ENCODE results near the gene FGD1.

The FGD1 gene

GRCh38 chrX:54435121-54435520 is 60.9 kb downstream of the FGD1 start:
- TF ChIP-seq, protein P1, sequence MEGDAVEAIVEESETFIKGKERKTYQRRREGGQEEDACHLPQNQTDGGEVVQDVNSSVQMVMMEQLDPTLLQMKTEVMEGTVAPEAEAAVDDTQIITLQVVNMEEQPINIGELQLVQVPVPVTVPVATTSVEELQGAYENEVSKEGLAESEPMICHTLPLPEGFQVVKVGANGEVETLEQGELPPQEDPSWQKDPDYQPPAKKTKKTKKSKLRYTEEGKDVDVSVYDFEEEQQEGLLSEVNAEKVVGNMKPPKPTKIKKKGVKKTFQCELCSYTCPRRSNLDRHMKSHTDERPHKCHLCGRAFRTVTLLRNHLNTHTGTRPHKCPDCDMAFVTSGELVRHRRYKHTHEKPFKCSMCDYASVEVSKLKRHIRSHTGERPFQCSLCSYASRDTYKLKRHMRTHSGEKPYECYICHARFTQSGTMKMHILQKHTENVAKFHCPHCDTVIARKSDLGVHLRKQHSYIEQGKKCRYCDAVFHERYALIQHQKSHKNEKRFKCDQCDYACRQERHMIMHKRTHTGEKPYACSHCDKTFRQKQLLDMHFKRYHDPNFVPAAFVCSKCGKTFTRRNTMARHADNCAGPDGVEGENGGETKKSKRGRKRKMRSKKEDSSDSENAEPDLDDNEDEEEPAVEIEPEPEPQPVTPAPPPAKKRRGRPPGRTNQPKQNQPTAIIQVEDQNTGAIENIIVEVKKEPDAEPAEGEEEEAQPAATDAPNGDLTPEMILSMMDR (IDR thresholded peaks at IDR 0.05; ENCODE audit: insufficient read depth, missing control alignments) = no peak
- DNase-seq (ENCODE audit: insufficient read length, low spot score) (no peak), FAIRE-seq (no peak)

- TF ChIP-seq, protein P1 (IDR thresholded peaks at IDR 0.05; ENCODE audit: insufficient read depth, missing control alignments) = no peak
- FAIRE-seq = no peak
Measured at GRCh38 chrX:54430519-54430918, 65.5 kb downstream of the FGD1 start.

GRCh38 chrX:54427837-54428424 is 68.1 kb downstream of the FGD1 start:
- TF ChIP-seq, protein P1 (IDR thresholded peaks at IDR 0.05; ENCODE audit: insufficient read depth, missing control alignments) = no peak
- DNase-seq (ENCODE audit: insufficient read length, low spot score) (no peak), FAIRE-seq (peak; percentile 96)

More at GRCh38 chrX:54430519-54430918, 65.5 kb downstream of the FGD1 start:
- DNase-seq (ENCODE audit: insufficient read length, low spot score) = no peak

DNA sequence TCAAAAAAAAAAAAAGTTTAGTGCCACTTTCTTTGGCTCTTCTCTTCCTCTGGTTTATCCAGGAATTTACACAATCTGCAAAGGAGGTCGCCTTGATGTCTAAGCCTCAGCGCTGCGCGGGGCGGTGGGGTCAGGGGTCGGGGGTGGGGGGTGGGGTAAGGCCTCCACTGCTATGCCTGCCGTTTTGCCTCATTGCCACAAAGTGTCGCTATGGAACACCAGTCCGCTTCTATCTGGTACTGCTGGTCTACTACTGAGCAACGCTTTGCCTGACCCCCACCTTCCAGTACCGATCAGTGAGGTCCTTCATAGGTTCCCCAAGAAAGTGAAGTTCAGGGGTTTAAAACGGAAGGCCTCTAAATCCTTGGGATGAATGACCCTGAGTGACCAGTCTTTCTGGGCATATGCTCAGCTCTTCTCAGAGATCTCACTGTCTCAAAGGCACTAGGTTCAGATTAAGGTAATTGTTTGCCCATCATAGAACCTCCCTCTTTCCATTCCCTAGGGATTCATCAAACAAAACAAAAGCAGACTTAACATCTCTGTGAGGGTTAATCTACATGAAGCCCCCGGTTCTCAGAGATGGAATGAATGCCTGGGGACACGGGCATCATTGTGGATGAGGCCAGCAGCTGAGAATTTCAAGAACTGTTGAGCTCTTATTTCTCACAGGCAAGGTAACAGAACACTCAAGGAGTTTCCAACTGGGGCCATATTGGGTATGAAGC is 72.7 kb downstream of the FGD1 start:
- TF ChIP-seq, protein P1 (IDR thresholded peaks at IDR 0.05; ENCODE audit: insufficient read depth, missing control alignments) = no peak
- DNase-seq (ENCODE audit: insufficient read length, low spot score) = no peak
- peak; percentile 44 for FAIRE-seq

GRCh38 chrX:54422168-54422567 is 73.9 kb downstream of the FGD1 start:
- DNase-seq (ENCODE audit: insufficient read length, low spot score) (no peak), FAIRE-seq (peak; percentile 88)
- TF ChIP-seq, protein P1 (IDR thresholded peaks at IDR 0.05; ENCODE audit: insufficient read depth, missing control alignments) = no peak

DNA sequence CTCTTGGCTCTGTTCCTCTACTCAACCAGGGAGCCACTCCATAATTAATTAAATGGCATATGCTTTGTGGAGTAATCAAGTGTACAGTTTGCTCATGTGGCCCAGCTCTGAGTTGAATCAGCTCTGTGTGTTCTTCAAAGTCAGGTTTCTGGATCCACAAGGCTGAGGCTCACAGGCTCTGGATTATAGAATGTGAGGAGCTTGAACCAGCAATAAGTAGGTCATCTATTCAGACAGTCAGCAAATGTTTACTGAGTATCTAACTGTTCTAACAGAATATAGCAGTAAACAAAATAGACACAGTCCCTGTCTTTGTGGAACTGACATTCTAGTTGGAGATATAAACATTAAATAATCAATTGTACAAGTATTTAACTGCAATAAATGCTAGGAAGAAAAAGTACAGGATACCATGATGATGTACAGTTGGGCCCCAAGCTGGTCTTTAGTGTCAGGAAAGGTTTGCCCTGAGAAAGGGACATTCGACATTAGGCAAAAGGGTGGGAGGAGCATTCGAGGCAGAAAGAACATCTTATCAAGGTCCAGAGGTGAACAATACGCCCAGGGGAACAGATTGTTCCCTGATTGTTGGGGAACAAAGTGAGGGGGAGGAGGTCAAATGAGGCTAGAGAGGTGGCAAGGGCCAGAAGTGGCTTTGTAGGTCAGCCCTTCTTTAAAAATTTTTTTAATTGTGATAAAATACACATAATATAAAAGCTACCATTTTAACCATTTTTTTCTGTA is 76.3 kb downstream of the FGD1 start:
- DNase-seq (ENCODE audit: insufficient read length, low spot score) (no peak), FAIRE-seq (no peak)
- TF ChIP-seq, protein P1 (IDR thresholded peaks at IDR 0.05; ENCODE audit: insufficient read depth, missing control alignments) = no peak

All from D721Med (cell line).